HG02798 (cell line): ENCODE measurements around the gene SCAMP5.

ENCODE experiments used
- ATAC-seq: cut with Tn5 transposase; IDR thresholded peaks from one replicate; pipeline ENCODE4 v1.9.1; 2021; ENCODE audit warnings: mild to moderate bottlenecking; ENCODE audit not compliant: unreplicated experiment, poor library complexity

Gene SCAMP5, protein sequence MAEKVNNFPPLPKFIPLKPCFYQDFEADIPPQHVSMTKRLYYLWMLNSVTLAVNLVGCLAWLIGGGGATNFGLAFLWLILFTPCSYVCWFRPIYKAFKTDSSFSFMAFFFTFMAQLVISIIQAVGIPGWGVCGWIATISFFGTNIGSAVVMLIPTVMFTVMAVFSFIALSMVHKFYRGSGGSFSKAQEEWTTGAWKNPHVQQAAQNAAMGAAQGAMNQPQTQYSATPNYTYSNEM

DNA sequence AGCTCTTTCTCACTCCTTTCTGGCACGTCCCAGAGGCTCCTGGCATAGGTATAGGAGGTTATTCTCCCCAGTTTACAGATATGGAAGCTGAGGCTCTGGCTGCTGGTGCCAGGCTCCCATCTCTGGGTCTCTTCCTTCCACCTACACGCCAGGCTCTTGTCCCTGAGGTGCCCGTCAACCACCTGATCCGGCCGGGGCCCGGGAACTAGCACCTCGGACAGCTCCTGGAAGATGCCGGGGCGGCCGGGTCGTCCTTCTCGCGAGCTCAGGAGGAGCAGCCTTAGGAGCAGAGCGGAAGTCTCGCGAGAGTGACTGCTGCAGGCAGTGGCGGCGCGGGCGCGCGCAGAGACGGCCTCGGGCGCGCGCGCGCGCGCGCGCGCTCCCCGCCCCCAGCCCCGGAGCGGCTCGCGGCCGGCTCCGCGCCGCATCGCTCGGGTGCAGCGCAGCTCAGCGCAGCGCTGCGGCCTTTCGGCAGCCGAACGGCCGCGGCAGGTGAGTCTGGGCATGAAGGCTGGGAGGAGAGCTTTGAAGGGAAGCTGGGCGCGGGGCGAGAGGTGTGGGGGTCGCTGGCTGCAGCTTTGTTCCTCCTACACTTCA is at the start of gene SCAMP5:
SCAMP5 (plus strand) TSS at position 382 of the 597 bp plus-strand sequence. CDS start 16,277 bp downstream, outside the sequence.
- ATAC-seq = peak; percentile 83

DNA sequence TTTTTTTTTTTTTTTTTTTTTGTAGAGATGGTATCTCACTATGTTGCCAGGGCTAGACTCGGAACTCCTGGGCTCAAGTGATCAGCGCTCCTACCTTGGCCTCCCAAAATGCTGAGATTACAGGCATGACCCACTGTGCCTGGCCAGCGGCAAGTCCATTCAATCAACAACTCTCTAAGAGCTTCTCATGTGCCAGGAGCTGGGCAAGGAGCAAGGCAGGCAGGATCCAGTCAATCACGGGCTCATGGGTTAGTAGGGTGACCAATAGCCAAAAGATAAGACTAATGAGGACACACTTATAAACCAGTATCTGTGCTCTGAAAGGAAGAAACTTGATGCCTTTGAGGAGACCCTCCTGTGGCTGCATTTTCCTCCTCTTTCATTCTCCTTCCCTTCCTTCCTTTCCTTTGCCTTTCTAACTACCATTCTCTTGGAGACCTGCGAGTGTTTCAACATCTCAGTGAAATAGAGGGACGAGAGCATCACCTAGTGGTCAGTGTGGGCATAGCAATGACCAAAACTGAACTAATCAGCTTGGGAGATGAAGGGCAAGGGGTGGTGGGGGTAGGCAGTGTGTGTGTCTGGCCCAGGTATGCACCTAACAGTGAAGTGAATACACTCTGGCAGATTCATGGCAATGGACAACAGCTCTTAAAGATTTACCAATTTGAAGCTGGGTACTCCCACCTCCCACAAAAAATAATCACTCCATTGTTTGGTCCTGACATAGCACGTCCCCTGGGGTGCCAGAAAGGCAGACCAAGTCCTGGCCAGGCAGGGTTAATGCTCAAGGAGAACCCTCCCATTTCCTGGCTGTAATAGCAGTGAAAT is 45.1 kb upstream of the SCAMP5 start:
- ATAC-seq = no peak

DNA sequence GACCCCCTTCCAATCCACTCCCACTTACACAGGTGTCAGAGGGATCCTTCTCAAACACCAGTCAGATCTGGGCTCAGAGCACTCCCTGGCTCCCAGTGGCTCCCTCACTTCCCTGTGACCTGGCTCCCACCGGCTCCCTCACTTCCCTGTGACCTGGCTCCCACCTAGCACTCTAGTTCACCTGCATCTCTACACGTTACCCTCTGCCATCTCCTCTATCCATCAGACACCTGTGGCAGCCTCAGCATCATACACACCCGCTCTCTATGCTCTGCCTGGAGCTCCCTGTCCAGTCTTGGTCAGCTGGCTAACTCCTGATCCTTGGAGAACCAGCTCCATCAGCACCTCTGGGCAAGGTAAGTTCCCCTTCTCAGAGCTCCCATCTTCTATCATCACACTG is 44.4 kb upstream of the SCAMP5 start:
- ATAC-seq = no peak

DNA sequence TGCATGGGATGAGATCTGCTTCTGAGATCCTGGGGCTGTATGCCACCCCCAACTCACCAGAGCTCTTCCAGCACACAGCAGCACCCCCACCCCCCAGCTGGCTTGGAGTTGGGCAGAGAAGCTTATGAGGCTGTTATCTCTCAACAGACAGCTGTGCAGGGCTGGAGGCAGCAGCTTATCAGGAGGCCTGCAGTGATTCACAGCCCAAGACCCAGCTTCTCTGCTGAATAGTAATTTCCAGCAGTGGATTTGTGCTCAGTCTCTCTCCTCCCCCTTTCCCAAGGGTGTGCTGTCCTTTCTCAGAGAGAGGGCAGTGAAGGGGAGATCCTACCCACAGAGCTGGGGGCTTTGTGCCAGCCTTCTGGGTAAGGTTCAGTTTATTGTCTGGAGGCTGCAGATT is 40.8 kb upstream of the SCAMP5 start:
- no peak for ATAC-seq

DNA sequence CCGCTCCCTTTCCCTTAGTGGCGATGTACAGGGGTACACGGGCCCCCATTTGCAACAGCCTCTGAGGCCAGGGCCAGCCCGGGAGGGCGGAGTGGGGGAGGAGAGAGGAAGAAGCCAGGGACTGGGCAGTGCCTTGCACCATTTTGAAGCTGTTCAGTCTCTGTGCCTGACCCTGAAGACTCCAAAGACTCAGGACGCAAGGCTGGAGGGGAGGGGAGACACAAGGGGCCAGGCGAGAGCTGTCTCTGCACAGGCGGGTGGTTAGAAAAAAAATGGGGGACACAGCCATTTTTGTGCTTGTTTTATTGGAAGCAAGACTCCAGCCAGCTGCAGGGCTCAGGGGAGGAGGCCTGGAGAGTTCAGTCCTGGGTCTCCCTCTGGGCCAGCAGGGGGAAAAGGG is 40.3 kb upstream of the SCAMP5 start:
- no peak for ATAC-seq

DNA sequence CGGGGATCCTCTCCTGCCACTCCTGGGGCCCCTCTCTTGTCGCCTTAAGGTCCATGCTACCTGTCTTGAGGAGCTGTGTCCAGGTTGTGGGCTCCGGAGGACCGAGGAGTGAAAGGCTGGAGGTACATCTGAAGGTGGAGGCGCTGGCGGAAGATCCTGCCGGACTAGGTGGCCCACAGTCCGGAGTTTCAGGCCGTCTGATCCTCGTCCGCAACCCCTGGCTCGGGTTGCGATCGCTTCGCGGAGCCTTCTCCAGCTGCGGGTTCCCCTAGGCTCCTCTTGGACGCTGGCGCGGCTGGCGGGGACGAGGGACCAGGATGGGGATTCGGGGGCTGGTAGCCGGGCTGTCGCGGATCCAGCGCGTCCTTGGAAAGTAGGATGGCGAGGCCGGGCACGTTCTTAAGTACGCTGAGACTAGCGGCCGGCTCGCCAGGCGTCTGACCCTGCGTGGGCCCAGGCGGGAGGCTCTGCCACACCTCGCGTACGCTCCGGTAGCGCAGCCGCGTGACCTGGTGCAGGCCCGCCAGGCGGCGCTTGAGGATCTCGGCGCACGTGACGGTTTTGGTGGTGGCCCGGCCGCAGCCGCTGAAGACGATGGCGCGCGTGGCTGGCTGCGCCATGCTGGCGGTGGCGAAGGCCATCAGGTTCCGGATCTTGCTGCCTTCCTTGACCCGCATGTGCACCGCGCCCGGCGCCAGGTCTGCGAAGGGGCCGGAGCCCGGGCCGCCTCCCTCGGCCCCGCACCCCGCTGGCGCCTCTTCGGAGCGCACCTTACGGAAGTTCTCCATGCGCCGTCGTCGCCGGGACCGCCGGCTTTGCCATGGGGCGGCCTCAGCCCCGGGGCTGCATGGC is 39.3 kb upstream of the SCAMP5 start:
- ATAC-seq = peak; percentile 34

DNA sequence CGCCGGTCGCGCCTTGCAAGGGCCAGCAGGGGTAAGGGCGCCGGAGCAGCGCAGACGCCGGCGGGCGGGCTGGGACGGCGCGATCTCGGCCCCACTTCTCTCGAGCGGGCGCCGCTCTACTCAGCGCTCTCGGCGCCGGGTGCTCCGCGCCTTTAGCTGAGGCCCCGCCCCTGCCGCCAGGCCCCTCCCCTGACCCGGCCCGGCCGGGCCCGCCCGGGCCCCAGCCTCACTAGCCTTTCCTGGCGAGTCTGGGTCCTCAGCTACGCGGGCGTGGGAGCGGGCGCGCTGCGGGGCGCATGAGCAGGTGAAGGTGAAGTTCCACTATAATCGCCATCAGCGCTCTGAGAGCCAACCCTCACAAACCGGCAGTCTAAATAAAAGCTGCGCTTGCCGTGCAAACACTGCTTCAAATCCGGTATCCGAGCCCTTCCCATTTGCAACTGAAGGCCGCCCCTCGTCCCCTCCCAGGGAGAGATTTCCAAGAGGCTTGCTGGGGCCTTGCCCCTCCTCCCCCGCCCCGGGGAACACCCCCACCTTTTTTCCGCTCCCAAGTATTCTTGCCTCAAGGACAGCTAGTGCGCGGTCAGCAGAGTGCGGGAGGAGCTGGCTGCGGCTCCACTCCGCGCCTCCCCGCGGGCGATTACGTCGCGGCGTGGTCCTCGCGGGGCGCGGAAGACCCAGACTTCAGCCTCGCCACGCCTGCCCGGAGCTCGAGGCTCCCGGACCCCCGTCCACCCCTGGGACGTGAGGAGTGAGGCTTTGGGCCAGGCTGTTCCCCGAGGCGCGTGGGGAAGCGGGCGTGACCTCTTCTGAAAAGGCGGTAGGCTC is 38.5 kb upstream of the SCAMP5 start, which contains the start of gene RPP25:
RPP25 (minus strand) TSS at position 125 of the 828 bp plus-strand sequence. CDS start 189 bp downstream, outside the sequence.
- ATAC-seq = peak; percentile 82

DNA sequence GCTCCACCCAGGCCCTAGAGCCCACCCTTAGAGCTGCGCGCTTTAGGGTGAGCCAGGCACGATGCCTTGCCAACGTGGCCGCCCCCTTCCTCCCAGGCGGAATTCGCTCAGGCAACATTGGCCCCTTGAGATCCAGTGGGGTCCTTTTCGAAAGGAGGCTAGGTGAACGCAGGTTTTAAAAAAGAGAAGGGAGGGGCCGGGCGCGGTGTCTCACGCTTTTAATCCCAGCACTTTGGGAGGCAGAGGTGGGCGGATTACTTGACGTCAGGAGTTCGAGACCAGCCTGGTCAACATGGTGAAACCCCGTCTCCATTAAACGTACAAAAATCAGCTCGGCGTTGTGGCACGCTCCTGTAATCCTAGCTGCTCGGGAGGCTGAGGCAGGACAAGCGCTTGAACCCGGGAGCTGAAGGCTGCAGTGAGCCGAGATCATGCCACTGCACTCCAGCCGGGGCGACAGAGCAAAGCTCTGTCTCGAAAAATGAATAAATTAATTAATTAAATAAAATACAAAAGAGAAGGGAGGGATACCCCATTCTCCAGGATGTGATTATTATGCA is 37.8 kb upstream of the SCAMP5 start:
- no peak for ATAC-seq

DNA sequence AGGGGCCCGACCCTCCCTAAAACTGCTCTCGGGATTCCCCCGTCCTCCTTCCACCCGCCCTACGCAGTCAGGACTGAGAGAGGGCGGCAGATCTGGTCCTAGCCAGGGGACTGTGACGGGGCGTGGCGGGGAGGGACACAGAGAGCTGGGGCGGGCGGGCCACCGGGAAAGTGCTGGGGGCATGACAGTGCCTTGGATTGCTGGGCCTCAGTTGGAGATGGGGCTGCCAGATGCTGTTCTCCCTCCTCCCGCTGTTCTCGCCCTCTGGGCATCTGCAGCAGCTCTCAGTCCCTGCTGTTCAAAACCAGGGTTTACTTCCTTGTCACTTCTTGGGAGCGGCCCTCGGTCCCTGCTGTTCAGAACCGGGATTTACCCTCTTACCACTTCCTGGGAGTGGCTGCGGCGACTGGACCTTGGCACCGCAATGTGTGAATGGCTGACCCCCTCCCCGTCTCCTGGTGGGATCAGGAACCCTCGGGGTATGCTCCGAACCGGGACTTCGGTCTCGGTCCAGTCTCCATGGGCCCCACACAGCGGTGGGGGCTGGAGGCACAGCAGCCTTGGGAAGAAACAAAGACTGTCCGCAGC is 36.9 kb upstream of the SCAMP5 start:
- no peak for ATAC-seq

DNA sequence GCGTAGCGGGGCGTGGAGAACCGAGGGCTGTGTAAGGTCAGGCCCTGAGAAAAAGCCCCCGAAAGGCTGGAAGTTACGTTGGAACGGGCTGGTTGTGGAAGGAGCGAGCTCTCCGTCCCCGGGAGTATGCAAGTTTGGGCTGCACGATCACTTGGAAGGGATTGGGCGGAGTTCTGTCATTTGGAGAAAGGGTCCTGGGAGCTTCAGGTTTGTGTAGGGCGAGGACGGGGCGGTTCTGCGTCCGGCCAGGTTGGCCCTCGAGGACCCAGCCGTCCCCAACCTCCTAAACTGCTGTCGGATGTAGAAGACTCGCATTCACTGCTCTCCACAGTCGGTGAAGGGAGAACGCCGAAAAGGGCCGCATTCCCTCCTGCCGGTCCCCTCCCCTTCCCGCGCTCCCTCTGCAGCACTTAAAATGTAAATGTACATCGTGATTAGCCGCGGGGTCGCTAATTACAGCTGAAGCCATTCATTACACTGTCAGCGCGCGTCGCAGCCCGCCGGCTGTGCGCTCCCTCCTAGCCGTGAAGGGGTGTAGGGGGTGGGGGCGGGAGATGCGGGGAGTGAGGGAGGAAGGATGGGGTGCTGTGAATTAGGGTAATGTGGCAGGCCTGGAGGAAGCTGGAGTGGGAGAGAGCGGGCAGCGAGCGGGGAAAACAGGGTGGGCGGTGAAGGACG is 36.3 kb upstream of the SCAMP5 start:
- ATAC-seq = no peak

DNA sequence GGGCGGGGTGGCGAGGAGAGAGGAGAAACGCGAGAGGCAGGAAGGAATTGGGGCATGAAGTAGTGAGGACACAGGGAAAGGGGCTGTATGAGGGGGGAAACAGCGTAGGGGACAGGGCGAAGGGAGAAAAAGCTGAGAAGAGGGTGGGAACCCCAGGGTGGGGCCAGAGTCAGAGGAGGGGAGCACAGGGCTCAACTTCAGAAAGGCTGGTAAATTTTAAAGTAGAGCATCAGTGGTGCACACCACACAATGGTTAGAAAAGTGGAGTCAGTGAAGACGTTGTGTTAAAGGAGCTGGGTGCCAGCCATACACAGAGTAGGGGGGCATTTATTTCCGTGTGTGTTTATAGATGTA is 35.8 kb upstream of the SCAMP5 start:
- no peak for ATAC-seq

DNA sequence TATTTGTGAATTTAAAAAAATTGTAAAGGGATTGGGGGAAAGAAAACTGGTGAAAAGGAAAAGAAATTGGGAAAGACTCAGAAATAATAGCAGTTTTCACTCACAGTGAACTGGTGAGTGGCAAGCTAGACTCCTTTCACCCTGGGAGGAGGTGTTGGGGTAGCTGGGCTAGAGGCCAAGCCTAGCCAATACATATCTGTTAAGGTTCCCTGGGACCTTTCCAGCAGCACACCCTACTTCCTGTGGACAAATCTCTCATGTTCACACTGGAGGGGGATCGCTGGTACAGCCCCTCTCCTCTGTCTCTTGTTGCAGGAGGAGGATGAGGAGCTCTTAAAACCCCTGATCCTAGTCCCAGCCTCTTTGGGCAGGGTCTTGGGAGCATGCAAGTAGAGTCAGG is 35.1 kb upstream of the SCAMP5 start:
- no peak for ATAC-seq

DNA sequence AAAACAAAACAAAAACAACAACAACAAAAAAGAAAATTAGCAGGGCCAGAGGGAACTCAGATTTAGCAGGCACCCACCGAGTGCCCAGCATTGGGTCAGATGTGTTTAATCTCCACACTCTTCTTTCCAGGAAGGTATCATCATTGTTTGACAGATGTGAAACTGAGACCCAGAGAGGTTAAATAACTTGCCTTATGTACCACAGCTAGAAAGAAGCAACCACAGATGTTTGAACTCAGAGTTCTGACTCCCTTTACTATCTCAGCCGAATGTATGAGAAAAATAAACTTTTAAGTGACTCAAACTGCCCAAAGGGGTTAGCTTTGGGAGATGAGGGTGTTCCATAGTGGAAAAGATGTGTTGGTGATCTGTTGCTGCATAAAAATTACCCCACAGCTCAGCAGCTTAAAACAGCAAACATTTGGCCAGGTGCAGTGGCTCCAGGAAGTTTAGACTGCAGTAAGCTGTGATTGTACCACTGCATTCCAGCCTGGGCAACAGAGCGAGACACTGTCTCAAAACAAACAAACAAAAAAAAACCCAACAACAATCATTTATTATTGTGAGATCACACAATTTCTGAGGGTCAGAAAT is 34.3 kb upstream of the SCAMP5 start:
- ATAC-seq = no peak

DNA sequence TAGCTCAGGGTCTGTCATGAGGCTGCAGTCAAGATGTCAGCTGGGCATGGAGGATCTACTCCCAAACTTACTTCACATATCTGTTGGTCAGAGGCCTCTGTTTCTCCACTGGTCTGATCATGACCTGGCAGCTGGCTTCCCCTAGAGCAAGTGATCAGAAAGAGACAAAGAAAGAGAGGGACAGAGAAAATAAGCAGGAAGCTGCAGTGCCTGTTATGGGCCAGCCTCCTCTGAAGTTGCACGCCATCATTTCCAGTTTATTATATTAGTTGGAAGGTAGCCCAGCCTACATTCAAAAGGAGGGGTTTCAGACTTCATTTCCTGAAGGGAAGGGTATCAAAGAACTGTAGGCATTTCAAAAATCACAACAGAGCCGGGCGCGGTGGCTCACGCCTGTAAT is 33.7 kb upstream of the SCAMP5 start:
- no peak for ATAC-seq

DNA sequence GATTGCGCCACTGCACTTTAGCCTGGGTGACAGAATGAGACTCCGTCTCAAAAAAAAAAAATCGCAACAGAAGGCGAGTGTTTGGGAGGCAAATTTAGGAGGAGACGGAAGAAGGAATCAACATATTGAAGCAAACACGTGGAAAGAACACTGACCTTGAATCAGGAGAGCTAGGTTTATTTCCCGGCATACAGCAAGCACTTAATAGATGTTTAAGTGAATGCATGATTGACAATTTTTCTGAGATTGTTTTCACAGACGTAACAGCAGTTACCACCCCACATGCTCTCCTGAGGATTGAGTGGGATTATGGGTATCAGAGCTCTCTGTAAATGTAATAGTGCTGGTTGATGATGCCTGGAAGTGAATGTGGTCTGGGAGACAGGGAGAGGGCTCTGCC is 33.1 kb upstream of the SCAMP5 start:
- ATAC-seq = no peak

DNA sequence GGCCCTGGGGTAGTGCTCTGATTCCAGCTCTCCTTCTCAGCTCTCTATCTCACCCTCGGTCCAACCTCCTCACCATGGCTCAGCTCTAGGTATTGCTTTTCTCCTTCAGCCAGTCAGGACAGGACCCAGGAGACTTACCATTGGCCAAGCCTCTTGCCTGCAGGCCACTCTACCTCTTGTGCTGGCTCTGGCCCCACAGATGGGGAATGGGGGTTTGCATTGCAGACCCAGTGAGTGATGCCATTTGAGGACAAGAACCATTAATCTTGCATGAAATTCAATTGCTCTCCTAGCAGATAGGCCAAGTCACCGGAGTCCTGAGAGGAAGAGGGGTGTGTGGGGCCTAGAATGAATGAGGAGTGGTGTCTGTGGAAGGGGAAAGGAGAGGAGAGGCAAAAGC is 32.7 kb upstream of the SCAMP5 start:
- no peak for ATAC-seq

DNA sequence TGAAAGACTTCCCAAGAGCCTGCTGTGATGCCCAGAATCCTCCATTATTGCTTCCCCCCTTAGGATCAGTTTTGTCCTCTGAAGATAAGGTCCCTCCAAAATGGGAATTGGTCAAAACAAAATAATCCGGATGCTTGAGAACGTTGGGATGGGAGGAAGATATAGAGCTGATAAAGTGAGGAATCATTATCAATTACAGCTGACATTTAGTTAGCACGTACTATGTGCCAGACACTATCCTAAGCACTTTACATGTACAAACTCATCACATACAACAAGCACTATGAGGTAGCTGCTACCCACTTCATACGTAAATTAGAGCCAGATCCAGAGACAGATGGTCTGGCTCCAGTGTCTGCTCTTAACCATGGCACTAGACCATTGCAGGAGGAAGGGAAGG is 32.1 kb upstream of the SCAMP5 start:
- no peak for ATAC-seq

DNA sequence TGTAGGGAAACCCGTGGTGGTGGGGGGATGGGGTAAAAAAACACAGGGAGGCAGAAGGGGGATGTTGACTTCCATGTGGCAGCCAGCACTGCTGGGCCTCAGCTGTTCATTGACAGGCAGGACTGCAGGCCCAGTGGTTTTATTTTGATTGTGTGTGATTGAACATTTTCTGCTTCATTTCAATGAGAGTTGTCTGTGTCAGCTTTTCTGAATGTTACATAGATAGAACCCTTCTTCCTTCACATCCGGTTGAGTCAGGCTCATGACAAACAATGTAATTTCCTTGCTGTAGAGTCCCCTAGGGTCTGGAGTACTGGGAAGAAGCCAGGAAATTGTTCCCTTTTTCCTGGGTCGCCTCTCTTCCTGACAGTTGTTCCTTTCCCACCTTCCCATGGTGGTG is 30.6 kb upstream of the SCAMP5 start:
- no peak for ATAC-seq
